MCF 10A (cell line): ENCODE results near the gene TAS2R43. TPM values are rescaled to one million over a fixed set of nuclear protein-coding genes. Genes with fewer than 3 reads are reported as not detected.

Source experiments
- Bru-seq: library from RNA; stranded (reverse); fragments of 400-500 nt; gene quantifications from one replicate; lab custom pipeline; 2021; lab: Mats Ljungman, UMichigan
- BruChase-seq, 2 experiments: library from RNA; stranded (reverse); fragments of 400-500 nt; gene quantifications; one replicate each; lab custom pipeline; 2021; lab: Mats Ljungman, UMichigan
- BruUV-seq: library from RNA; stranded (reverse); fragments of 400-500 nt; replicated peaks from 2 replicates; lab custom pipeline; 2021; lab: Mats Ljungman, UMichigan
- CTCF ChIA-PET: fragments of 300-600 bp; sonication (Branson Sonifier 250); formaldehyde crosslinking; extraction: SDS; loops from one replicate; lab custom pipeline; 2021; ENCODE audit warnings: antibody characterized with exemption, inconsistent platforms; lab: Yijun Ruan, JAX
- POLR2A ChIA-PET: fragments of 300-600, 350-650 bp; sonication (Branson Sonifier 250); formaldehyde crosslinking; extraction: SDS; loops from one replicate; lab custom pipeline; 2020; ENCODE audit warnings: antibody characterized with exemption, inconsistent platforms; lab: Yijun Ruan, JAX
- DNase-seq: peaks from one replicate; pipeline ENCODE4 v3.0.0-alpha.2; 2018; ENCODE audit not compliant: unreplicated experiment
- H3K27ac Mint-ChIP-seq: one replicate; pipeline ENCODE4 v1.8.0; 2022; ENCODE audit warnings: mild to moderate bottlenecking, low read depth, mixed read lengths; ENCODE audit not compliant: unreplicated experiment
- H3K27me3 Mint-ChIP-seq: one replicate; pipeline ENCODE4 v1.8.0; 2022; ENCODE audit warnings: mixed read lengths; ENCODE audit not compliant: insufficient read depth, unreplicated experiment
- H3K36me3 Mint-ChIP-seq: one replicate; pipeline ENCODE4 v1.8.0; 2022; ENCODE audit warnings: mild to moderate bottlenecking, moderate library complexity, mixed read lengths; ENCODE audit not compliant: insufficient read depth, unreplicated experiment
- H3K4me1 Mint-ChIP-seq: one replicate; pipeline ENCODE4 v1.8.0; 2022; ENCODE audit warnings: mixed read lengths; ENCODE audit not compliant: insufficient read depth, unreplicated experiment
- H3K4me3 Mint-ChIP-seq: one replicate; pipeline ENCODE4 v1.8.0; 2022; ENCODE audit warnings: mild to moderate bottlenecking, moderate library complexity, mixed read lengths; ENCODE audit not compliant: unreplicated experiment
- H3K9me3 Mint-ChIP-seq: one replicate; pipeline ENCODE4 v1.8.0; 2022; ENCODE audit warnings: mixed read lengths; ENCODE audit not compliant: unreplicated experiment
- intact Hi-C: fragments of 100-400 bp; cut with micrococcal nuclease; formaldehyde crosslinking; loops from 2 replicates; pipeline ENCODE4 v1.14.1; 2022
- long read RNA-seq: library from polyadenylated mRNA; stranded (forward); transcript quantifications from one replicate; pipeline ENCODE4 v2.0.0, GENCODE V29; 2022
- total RNA-seq: library from RNA; stranded (reverse); gene quantifications from 2 replicates; pipeline ENCODE4 v1.2.3, GENCODE V29; 2022
- TF ChIP-seq, protein P1 (sequence below): fragments of 200-600 bp; IDR thresholded peaks from one replicate; pipeline ENCODE4 v1.8.0; 2022; ENCODE audit warnings: antibody characterized with exemption, mild to moderate bottlenecking; ENCODE audit not compliant: unreplicated experiment

TAS2R43 gene, protein sequence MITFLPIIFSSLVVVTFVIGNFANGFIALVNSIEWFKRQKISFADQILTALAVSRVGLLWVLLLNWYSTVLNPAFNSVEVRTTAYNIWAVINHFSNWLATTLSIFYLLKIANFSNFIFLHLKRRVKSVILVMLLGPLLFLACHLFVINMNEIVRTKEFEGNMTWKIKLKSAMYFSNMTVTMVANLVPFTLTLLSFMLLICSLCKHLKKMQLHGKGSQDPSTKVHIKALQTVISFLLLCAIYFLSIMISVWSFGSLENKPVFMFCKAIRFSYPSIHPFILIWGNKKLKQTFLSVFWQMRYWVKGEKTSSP
- total RNA-seq, result not detected in 2 replicates
- percentile 31 among the genes with signal in this experiment for Bru-seq, nascent RNA
- percentile 34 among the genes with signal in this experiment for BruChase-seq, experiment 1, labeled RNA remaining after a 6-hour chase
- percentile 39 among the genes with signal in this experiment for BruChase-seq, experiment 2, labeled RNA remaining after a 2-hour chase
- long read RNA-seq, result 0 reads

DNA sequence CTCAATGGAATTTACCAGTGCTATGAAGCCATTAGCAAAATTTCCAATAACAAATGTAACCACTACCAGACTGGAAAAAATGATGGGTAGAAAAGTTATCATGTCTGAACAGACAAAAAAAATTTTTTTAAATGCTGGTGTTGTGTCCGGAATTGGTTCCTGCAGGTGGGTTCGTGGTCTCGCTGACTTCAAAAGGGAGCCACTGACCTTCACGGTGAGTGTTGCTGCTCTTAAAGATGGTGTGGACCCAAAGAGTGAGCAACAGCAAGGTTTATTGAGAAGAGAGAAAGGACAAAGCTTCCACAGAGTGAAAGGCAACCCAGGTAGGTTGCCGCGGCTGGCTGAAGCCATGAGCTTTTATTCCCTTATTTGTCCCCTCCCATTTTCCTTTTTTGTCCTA, at the start of gene TAS2R43:
TSS of gene TAS2R43 (minus strand) at position 186 of the 400 bp plus-strand sequence. CDS start at position 102, 84 bp downstream.
- DNase-seq, result no peak
- CTCF ChIA-PET, result no interaction called here
- BruUV-seq, result no TSS peak
- TF ChIP-seq, protein P1, sequence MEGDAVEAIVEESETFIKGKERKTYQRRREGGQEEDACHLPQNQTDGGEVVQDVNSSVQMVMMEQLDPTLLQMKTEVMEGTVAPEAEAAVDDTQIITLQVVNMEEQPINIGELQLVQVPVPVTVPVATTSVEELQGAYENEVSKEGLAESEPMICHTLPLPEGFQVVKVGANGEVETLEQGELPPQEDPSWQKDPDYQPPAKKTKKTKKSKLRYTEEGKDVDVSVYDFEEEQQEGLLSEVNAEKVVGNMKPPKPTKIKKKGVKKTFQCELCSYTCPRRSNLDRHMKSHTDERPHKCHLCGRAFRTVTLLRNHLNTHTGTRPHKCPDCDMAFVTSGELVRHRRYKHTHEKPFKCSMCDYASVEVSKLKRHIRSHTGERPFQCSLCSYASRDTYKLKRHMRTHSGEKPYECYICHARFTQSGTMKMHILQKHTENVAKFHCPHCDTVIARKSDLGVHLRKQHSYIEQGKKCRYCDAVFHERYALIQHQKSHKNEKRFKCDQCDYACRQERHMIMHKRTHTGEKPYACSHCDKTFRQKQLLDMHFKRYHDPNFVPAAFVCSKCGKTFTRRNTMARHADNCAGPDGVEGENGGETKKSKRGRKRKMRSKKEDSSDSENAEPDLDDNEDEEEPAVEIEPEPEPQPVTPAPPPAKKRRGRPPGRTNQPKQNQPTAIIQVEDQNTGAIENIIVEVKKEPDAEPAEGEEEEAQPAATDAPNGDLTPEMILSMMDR, result no peak
- intact Hi-C loops, result no loop called here
- Mint-ChIP-seq H3K9me3 (no peaks in the 10 kb centered on the region), H3K36me3 (no peaks in the 10 kb centered on the region), H3K27me3 (no peaks in the 10 kb centered on the region), H3K4me1 (no peaks in the 10 kb centered on the region), H3K27ac (no peak within 1 kb of the TSS), H3K4me3 (no peak within 1 kb of the TSS)
- POLR2A ChIA-PET, result no interaction called here

DNA sequence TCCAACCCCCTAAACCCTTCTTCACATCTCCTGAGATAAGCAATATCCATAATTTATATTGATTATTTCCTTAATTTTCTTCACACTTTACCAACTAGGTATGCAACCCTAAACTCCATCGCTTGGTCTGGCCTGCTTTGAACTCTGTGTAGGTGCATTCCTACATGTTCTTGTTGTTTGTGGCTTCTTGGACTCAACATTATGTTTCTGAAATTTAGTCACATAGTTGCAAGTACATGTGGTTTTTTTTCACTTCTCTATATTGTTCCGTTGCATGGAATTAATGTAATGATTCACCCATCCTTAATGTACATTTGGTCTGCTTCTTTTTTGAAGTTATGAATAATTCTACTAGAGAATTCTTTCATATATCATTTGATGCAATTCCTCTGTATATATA, 44.0 kb upstream of the TAS2R43 start:
- Mint-ChIP-seq H3K27me3 (no peaks in the 10 kb centered on the region), H3K36me3 (peaks cover 5% of the 10 kb centered on the region), H3K9me3 (no peaks in the 10 kb centered on the region), H3K4me1 (peaks cover 6% of the 10 kb centered on the region), H3K27ac (no peak overlapping the region), H3K4me3 (no peak overlapping the region)
- intact Hi-C loops, result no loop called here
- BruUV-seq, result no TSS peak
- TF ChIP-seq, protein P1, result no peak
- CTCF ChIA-PET, result no interaction called here
- no peak for DNase-seq
- POLR2A ChIA-PET, result interaction anchor here (1.0 kb wide), 1 partner anchor 35 kb away, joined by 3 read pairs; the partner anchor contains the start of gene SMIM10L1

DNA sequence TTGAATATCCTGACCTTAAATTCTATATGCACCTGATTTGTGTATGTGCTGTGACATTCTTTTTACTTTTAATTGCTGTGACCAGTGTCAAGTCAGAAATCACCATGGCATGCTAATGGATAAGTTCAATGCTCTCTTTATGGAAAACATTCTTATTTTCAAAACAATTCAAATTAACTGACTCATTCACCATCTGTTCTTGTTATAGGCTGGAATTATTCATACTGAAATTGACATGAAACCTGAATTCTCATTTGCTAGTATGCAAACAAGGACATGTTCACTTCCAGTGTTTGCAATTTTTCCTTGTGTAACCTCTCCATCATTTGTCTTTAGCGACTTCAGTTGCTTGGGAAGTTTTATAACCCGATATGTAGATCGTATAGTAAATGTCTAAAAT, 42.2 kb upstream of the TAS2R43 start, which contains the start of gene TAS2R30:
TSS of gene TAS2R30 (minus strand) at position 340 of the 400 bp plus-strand sequence. CDS start 400 bp downstream, outside the sequence.
- Mint-ChIP-seq H3K36me3 (peaks cover 5% of the 10 kb centered on the region), H3K9me3 (no peaks in the 10 kb centered on the region), H3K27ac (no peak within 1 kb of the TSS), H3K4me3 (no peak within 1 kb of the TSS), H3K4me1 (peaks cover 6% of the 10 kb centered on the region), H3K27me3 (no peaks in the 10 kb centered on the region)
- no peak for DNase-seq
- no TSS peak for BruUV-seq
- TF ChIP-seq, protein P1, result no peak
- CTCF ChIA-PET, result no interaction called here
- intact Hi-C loops, result no loop called here
- POLR2A ChIA-PET, result interaction anchor here (0.7 kb wide), 1 partner anchor 37 kb away, joined by 5 read pairs; no protein-coding TSS in a partner anchor

DNA sequence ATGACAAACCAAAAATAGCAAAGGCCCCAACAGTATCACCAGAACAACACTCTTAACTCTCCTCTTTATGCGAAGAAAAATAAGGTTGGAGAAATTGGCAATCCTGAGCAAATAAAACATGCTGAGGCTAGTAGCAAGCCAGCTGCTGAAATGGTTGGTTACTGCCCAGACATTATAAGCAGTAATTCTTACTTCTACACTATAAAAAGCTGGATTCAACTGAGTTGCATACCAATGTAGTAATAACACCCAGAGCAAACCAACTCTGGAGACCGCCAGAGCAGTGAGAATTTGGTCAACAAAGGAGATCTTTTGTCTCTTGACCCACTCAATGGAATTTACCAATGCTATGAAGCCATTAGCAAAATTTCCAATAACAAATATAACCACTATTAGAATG, 41.7 kb upstream of the TAS2R43 start:
- peaks cover 7% of the 10 kb centered on the region for H3K36me3 Mint-ChIP-seq
- intact Hi-C loops, result no loop called here
- DNase-seq, result no peak
- ChIA-PET POLR2A (no interaction called here), CTCF (no interaction called here)
- BruUV-seq, result no TSS peak
- TF ChIP-seq, protein P1, result no peak
- H3K27ac Mint-ChIP-seq, result no peak overlapping the region
- no peaks in the 10 kb centered on the region for H3K9me3 Mint-ChIP-seq
- H3K4me3 Mint-ChIP-seq, result no peak overlapping the region
- peaks cover 6% of the 10 kb centered on the region for H3K4me1 Mint-ChIP-seq
- no peaks in the 10 kb centered on the region for H3K27me3 Mint-ChIP-seq
